ENCODE data around the gene DLG4.
"Not testable (repeated sequence)": the region's sequence is repeated elsewhere in the genome, so short reads cannot be mapped to it uniquely, and the experiment has no call there.

DLG4 gene

DNA sequence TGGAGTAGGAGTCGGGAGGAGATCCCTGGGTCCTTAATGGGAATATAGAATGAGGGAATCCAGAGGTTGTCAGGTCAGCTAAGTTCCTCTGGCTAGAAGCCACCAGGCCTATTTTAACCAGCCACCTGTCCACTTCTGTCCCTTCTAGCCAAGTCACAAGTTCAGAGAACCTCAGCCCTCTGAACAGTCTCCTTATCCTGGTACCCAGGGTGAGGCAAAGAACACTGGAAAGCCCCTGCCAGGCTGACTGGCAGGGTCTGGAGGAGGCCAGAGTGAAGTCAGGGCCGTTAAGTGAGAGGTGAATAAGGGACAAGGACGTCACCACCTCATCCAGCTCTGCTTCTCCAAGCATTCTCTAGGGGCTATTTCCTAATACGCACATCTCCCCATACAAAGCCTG lies 29.2 kb upstream of the DLG4 start:
- Histone ChIP-seq H3K27me3 (ENCODE audit: control insufficient read depth, low read length) (no peaks in the 10 kb centered on the region), H3K4me1 (ENCODE audit: control insufficient read depth, low read length) (peaks cover 25% of the 10 kb centered on the region)

DNA sequence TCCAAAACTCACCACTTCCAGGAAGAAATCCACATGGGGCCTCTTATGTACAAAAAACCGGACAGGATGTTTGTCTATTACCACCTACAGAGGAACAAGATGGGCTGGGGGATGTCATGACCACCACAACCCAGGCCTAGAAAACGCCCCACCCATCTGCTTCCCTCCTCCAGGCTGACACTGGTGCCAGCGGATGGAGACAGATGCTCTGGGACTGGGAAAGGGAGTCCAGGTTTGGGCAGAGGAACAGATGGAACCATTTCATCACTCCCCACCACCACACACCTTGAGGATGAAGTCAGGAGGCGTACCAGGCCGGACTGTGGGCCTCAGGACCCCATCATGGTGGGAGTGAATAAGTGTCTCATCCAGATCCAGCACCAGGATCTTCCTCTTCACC lies 27.1 kb upstream of the DLG4 start:
- Histone ChIP-seq H3K27ac (ENCODE audit: low read depth, low read length) (no peak overlapping the region), H3K9me2 (replicated peaks; ENCODE audit: control insufficient read depth, low read length) (no peaks in the 10 kb centered on the region), H3K27me3 (ENCODE audit: control insufficient read depth, low read length) (no peaks in the 10 kb centered on the region), H3K4me3 (ENCODE audit: low read length) (no peak overlapping the region), H3K9me3 (ENCODE audit: control insufficient read depth, insufficient read depth, low read length) (no peaks in the 10 kb centered on the region), H3K4me2 (ENCODE audit: low read length) (no peak overlapping the region), H3K79me2 (ENCODE audit: control insufficient read depth, low read length) (peaks cover 65% of the 10 kb centered on the region), H3F3A (ENCODE audit: control insufficient read depth, insufficient read depth) (peaks cover 26% of the 10 kb centered on the region), H3K36me3 (ENCODE audit: control insufficient read depth, low read length) (peaks cover 62% of the 10 kb centered on the region), H4K20me1 (ENCODE audit: control insufficient read depth, insufficient read depth, low read depth, low read length) (peaks cover 13% of the 10 kb centered on the region; the same call in 1 of the 2 replicates), H3K4me1 (ENCODE audit: control insufficient read depth, low read length) (peaks cover 27% of the 10 kb centered on the region)
- TF ChIP-seq, protein P1, sequence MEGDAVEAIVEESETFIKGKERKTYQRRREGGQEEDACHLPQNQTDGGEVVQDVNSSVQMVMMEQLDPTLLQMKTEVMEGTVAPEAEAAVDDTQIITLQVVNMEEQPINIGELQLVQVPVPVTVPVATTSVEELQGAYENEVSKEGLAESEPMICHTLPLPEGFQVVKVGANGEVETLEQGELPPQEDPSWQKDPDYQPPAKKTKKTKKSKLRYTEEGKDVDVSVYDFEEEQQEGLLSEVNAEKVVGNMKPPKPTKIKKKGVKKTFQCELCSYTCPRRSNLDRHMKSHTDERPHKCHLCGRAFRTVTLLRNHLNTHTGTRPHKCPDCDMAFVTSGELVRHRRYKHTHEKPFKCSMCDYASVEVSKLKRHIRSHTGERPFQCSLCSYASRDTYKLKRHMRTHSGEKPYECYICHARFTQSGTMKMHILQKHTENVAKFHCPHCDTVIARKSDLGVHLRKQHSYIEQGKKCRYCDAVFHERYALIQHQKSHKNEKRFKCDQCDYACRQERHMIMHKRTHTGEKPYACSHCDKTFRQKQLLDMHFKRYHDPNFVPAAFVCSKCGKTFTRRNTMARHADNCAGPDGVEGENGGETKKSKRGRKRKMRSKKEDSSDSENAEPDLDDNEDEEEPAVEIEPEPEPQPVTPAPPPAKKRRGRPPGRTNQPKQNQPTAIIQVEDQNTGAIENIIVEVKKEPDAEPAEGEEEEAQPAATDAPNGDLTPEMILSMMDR (IDR thresholded peaks at IDR 0.05; ENCODE audit: low read depth, low read length, poor library complexity, severe bottlenecking) = no peak
- TF ChIP-seq EZH2phosphoT487 (IDR thresholded peaks at IDR 0.05; ENCODE audit: borderline replicate concordance, low read length) = no peak

More for the DNA sequence above, 29.2 kb upstream of the DLG4 start:
- Histone ChIP-seq H3K27ac (ENCODE audit: low read depth, low read length) (no peak overlapping the region), H3K79me2 (ENCODE audit: control insufficient read depth, low read length) (peaks cover 71% of the 10 kb centered on the region), H3K9me2 (replicated peaks; ENCODE audit: control insufficient read depth, low read length) (no peaks in the 10 kb centered on the region), H3K9me3 (ENCODE audit: control insufficient read depth, insufficient read depth, low read length) (no peaks in the 10 kb centered on the region), H3K4me2 (ENCODE audit: low read length) (peak overlapping the region; percentile 97), H3K36me3 (ENCODE audit: control insufficient read depth, low read length) (peaks cover 61% of the 10 kb centered on the region), H3F3A (ENCODE audit: control insufficient read depth, insufficient read depth) (peaks cover 21% of the 10 kb centered on the region), H3K4me3 (ENCODE audit: low read length) (0 out of 2 replicates have a peak overlapping the region, but pooled peaks have one; percentile 88), H4K20me1 (ENCODE audit: control insufficient read depth, insufficient read depth, low read depth, low read length) (peaks cover 13% of the 10 kb centered on the region; the same call in 1 of the 2 replicates)
- TF ChIP-seq, protein P1 (IDR thresholded peaks at IDR 0.05; ENCODE audit: low read depth, low read length, poor library complexity, severe bottlenecking) = no peak
- no peak for TF ChIP-seq EZH2phosphoT487 (IDR thresholded peaks at IDR 0.05; ENCODE audit: borderline replicate concordance, low read length)

DNA sequence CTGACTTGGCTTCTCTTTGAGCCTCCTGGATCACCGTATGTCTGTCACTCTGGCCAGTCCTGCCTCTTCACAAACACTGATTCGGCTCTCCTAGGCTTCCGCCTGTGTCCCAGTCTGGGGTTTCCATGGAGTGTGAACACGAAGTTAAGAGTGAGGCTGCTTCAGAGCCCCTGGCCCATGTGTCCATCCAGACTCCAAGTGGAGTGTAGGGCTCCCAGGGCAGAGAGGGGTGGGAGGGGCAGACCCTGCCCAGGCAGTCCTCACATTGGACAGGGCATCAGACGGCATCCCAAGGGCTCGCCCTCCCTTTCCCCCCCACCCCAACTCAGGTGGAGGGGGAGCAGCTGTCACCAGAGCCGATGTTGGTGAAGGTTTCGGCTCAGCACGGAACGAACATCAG lies 24.2 kb upstream of the DLG4 start:
- not testable (repeated sequence) for H3K27me3 ChIP-seq (ENCODE audit: control insufficient read depth, low read length); H3K4me2 ChIP-seq (ENCODE audit: low read length); H4K20me1 ChIP-seq (ENCODE audit: control insufficient read depth, insufficient read depth, low read depth, low read length); H3K9me2 ChIP-seq (replicated peaks; ENCODE audit: control insufficient read depth, low read length); H3K27ac ChIP-seq (ENCODE audit: low read depth, low read length); H3K4me3 ChIP-seq (ENCODE audit: low read length); H3K9me3 ChIP-seq (ENCODE audit: control insufficient read depth, insufficient read depth, low read length)
- peaks cover 61% of the 10 kb centered on the region for H3K36me3 ChIP-seq (ENCODE audit: control insufficient read depth, low read length)
- H3K79me2 ChIP-seq (ENCODE audit: control insufficient read depth, low read length) = peaks cover 59% of the 10 kb centered on the region
- peaks cover 30% of the 10 kb centered on the region for H3K4me1 ChIP-seq (ENCODE audit: control insufficient read depth, low read length)
- peaks cover 42% of the 10 kb centered on the region for H3F3A ChIP-seq (ENCODE audit: control insufficient read depth, insufficient read depth)

DNA sequence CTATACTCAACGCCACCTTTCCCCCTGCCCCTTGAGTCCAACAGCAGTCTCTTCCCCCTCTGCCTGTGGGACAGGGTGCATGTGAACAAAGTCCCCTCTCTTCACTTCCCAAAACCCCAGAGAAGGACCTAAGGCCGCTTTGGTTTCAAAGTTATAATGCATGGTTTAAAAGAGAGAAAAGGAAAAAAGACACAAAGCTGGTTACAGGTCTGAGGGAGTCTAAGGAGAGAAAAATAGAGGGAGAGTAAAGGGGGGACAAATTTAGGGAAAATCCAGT lies 23.8 kb upstream of the DLG4 start:
- Histone ChIP-seq H4K20me1 (ENCODE audit: control insufficient read depth, insufficient read depth, low read depth, low read length) (no peaks in the 10 kb centered on the region), H3K79me2 (ENCODE audit: control insufficient read depth, low read length) (peaks cover 59% of the 10 kb centered on the region), H3K4me2 (ENCODE audit: low read length) (peak overlapping the region; percentile 97)

More for the DNA sequence above, 23.8 kb upstream of the DLG4 start:
- H3K27me3 ChIP-seq (ENCODE audit: control insufficient read depth, low read length) = no peaks in the 10 kb centered on the region
- H3K4me3 ChIP-seq (ENCODE audit: low read length) = peak overlapping the region; percentile 100
- TF ChIP-seq, protein P1 (IDR thresholded peaks at IDR 0.05; ENCODE audit: low read depth, low read length, poor library complexity, severe bottlenecking) = no peak
- TF ChIP-seq EZH2phosphoT487 (IDR thresholded peaks at IDR 0.05; ENCODE audit: borderline replicate concordance, low read length) = no peak
- H3K27ac ChIP-seq (ENCODE audit: low read depth, low read length) = 0 out of 2 replicates have a peak overlapping the region, but pooled peaks have one; percentile 21
- peaks cover 58% of the 10 kb centered on the region for H3K36me3 ChIP-seq (ENCODE audit: control insufficient read depth, low read length)
- no peaks in the 10 kb centered on the region for H3K9me2 ChIP-seq (replicated peaks; ENCODE audit: control insufficient read depth, low read length)
- H3F3A ChIP-seq (ENCODE audit: control insufficient read depth, insufficient read depth) = peaks cover 42% of the 10 kb centered on the region
- H3K4me1 ChIP-seq (ENCODE audit: control insufficient read depth, low read length) = peaks cover 28% of the 10 kb centered on the region
- no peaks in the 10 kb centered on the region for H3K9me3 ChIP-seq (ENCODE audit: control insufficient read depth, insufficient read depth, low read length)

All from DOHH2 (cell line).